Caco-2 (cell line): ENCODE data around the gene TCAP. TPM values are rescaled to one million over a fixed set of nuclear protein-coding genes. Genes with fewer than 3 reads are reported as not detected.

ENCODE experiments used
- BruUV-seq: library from RNA; stranded (reverse); fragments of 400-500 nt; replicated peaks from 2 replicates; lab custom pipeline; 2021; lab: Mats Ljungman, UMichigan
- CTCF ChIA-PET: fragments of 300-600 bp; sonication (Branson Sonifier 250); formaldehyde crosslinking; loops from one replicate; lab custom pipeline; 2022; ENCODE audit warnings: antibody characterized with exemption; lab: Charles Lee
- POLR2A ChIA-PET: fragments of 300-600 bp; sonication (Branson Sonifier 250); formaldehyde crosslinking; loops from one replicate; lab custom pipeline; 2022; ENCODE audit warnings: antibody characterized with exemption; lab: Charles Lee
- DNase-seq, 2 experiments: peaks; one replicate each; pipeline versions ENCODE4 v3.0.0 to v3.0.0-alpha.2; 2020 to 2022
- H3K27me3 ChIP-seq: replicated peaks from 2 replicates; pipeline ENCODE4 v1.6.0; 2011; ENCODE audit warnings: low read length; ENCODE audit not compliant: control insufficient read depth, insufficient read depth
- H3K36me3 ChIP-seq: 2 replicates; pipeline ENCODE4 v1.5.1; 2011; ENCODE audit warnings: low read length; ENCODE audit not compliant: control insufficient read depth, insufficient read depth
- H3K4me1 ChIP-seq: fragments of 250-450 bp; sonication (Bioruptor Pico); 2 replicates; pipeline ENCODE4 v1.5.1; 2020; ENCODE audit warnings: mild to moderate bottlenecking
- H3K4me3 ChIP-seq: 2 replicates; pipeline ENCODE4 v1.5.1; 2011; ENCODE audit warnings: low read depth, mild to moderate bottlenecking, control low read depth, low read length
- H3K9me3 ChIP-seq: fragments of 250-450 bp; sonication (Bioruptor Pico); 2 replicates; pipeline ENCODE4 v1.5.1; 2020; ENCODE audit warnings: mild to moderate bottlenecking, moderate library complexity
- H3K27ac Mint-ChIP-seq: one replicate; pipeline ENCODE4 v1.8.0; 2022; ENCODE audit warnings: mixed read lengths; ENCODE audit not compliant: unreplicated experiment
- H3K27me3 Mint-ChIP-seq: one replicate; pipeline ENCODE4 v1.8.0; 2022; ENCODE audit warnings: mixed read lengths; ENCODE audit not compliant: insufficient read depth, unreplicated experiment
- H3K36me3 Mint-ChIP-seq: one replicate; pipeline ENCODE4 v1.8.0; 2022; ENCODE audit warnings: mild to moderate bottlenecking, mixed read lengths; ENCODE audit not compliant: insufficient read depth, unreplicated experiment
- H3K4me1 Mint-ChIP-seq: one replicate; pipeline ENCODE4 v1.8.0; 2022; ENCODE audit warnings: low read depth, mixed read lengths; ENCODE audit not compliant: unreplicated experiment
- H3K4me3 Mint-ChIP-seq: one replicate; pipeline ENCODE4 v1.8.0; 2022; ENCODE audit warnings: mild to moderate bottlenecking, moderate library complexity, mixed read lengths; ENCODE audit not compliant: unreplicated experiment
- H3K9me3 Mint-ChIP-seq: one replicate; pipeline ENCODE4 v1.8.0; 2022; ENCODE audit warnings: mixed read lengths; ENCODE audit not compliant: unreplicated experiment
- CTCF ChIP-seq, 2 experiments: fragments of 200-600 bp in 1 of 2; IDR thresholded peaks; 1 replicate in 1 of 2; 2 replicates in 1 of 2; pipeline versions ENCODE4 v1.5.1 to v1.8.0; 2011 to 2022; ENCODE audit warnings: antibody characterized with exemption in 1 of 2, control low read depth in 1 of 2, inconsistent platforms in 1 of 2, low read depth in 1 of 2, low read length in 1 of 2, mild to moderate bottlenecking in 1 of 2, moderate library complexity in 1 of 2; ENCODE audit not compliant: insufficient read depth in 1 of 2, severe bottlenecking in 1 of 2, unreplicated experiment in 1 of 2
- intact Hi-C: fragments of 100-400 bp; cut with micrococcal nuclease; formaldehyde crosslinking; loops from one replicate; pipeline ENCODE4 v1.10.0; 2022; ENCODE audit not compliant: unreplicated experiment
- total RNA-seq: library from RNA; stranded (reverse); gene quantifications from 2 replicates; pipeline ENCODE4 v1.2.3, GENCODE V29; 2022

Gene TCAP
- total RNA-seq, 1 experiment from 2014 or later = 1.6 TPM

GRCh38 chr17:39687546-39688474 is 22.7 kb downstream of the TCAP start, which contains the start of gene PGAP3:
Gene PGAP3, minus strand, starts transcription at chr17:39688057. Its CDS starts 43 bp downstream, at chr17:39688014.
- peak within 1 kb of the TSS; percentile 73 for H3K27ac Mint-ChIP-seq
- H3K36me3 ChIP-seq = no peaks in the 10 kb centered on the region
- peak; percentile 95 to 96 for DNase-seq
- H3K4me3 ChIP-seq = peak within 1 kb of the TSS; percentile 74
- no peaks in the 10 kb centered on the region for H3K9me3 ChIP-seq
- intact Hi-C loops = loop anchor here (1.0 to 2.0 kb wide), 3 partner anchors 7 to 43 kb away; partner anchors contain the start of gene MIEN1
- TSS peak; percentile 93 for BruUV-seq
- H3K27me3 Mint-ChIP-seq = no peaks in the 10 kb centered on the region
- H3K9me3 Mint-ChIP-seq = no peaks in the 10 kb centered on the region
- H3K27me3 ChIP-seq = no peaks in the 10 kb centered on the region
- ChIA-PET CTCF (interaction anchor here (0.6 to 2.4 kb wide), 17 partner anchors 12 to 127 kb away, joined by 3 to 22 read pairs (median 4); partner anchors contain the start of genes ERBB2, MIEN1 and PNMT), POLR2A (interaction anchor here (0.7 to 3.0 kb wide), 6 partner anchors 12 to 240 kb away, joined by 3 to 32 read pairs (median 6); partner anchors contain the start of genes ERBB2, LRRC3C, MIEN1 and ORMDL3)
- H3K36me3 Mint-ChIP-seq = peaks cover 8% of the 10 kb centered on the region
- TF ChIP-seq CTCF (IDR thresholded peaks at IDR 0.05; ENCODE audit: insufficient read depth in 1 of 2, low read depth in 1 of 2, low read length in 1 of 2, severe bottlenecking in 1 of 2, unreplicated experiment in 1 of 2) = no peak
- H3K4me1 ChIP-seq = peaks cover 20% of the 10 kb centered on the region
- H3K4me3 Mint-ChIP-seq = peak within 1 kb of the TSS; percentile 80
- peaks cover 11% of the 10 kb centered on the region for H3K4me1 Mint-ChIP-seq

- Histone ChIP-seq H3K9me3 (no peaks in the 10 kb centered on the region), H3K27me3 (no peaks in the 10 kb centered on the region), H3K4me1 (peaks cover 20% of the 10 kb centered on the region), H3K36me3 (no peaks in the 10 kb centered on the region), H3K4me3 (peak overlapping the region; percentile 74)
- ChIA-PET POLR2A (interaction anchor here (0.7 to 3.0 kb wide), 5 partner anchors 11 to 239 kb away, joined by 3 to 32 read pairs (median 7); partner anchors contain the start of genes ERBB2, LRRC3C, MIEN1 and ORMDL3), CTCF (interaction anchor here (0.6 to 2.4 kb wide), 13 partner anchors 12 to 128 kb away, joined by 3 to 22 read pairs (median 4); partner anchors contain the start of genes ERBB2, MIEN1 and PNMT)
- Mint-ChIP-seq H3K36me3 (peaks cover 8% of the 10 kb centered on the region), H3K27me3 (no peaks in the 10 kb centered on the region), H3K4me3 (peak overlapping the region; percentile 80), H3K27ac (peak overlapping the region; percentile 73), H3K4me1 (peaks cover 11% of the 10 kb centered on the region), H3K9me3 (no peaks in the 10 kb centered on the region)
- DNase-seq = no peak
- TF ChIP-seq CTCF (IDR thresholded peaks at IDR 0.05; ENCODE audit: insufficient read depth in 1 of 2, low read depth in 1 of 2, low read length in 1 of 2, severe bottlenecking in 1 of 2, unreplicated experiment in 1 of 2) = no peak
- no TSS peak for BruUV-seq
- intact Hi-C loops = loop anchor here (1.0 to 2.0 kb wide), 2 partner anchors 11 to 42 kb away; partner anchors contain the start of gene MIEN1
Measured at GRCh38 chr17:39688475-39688835, 23.3 kb downstream of the TCAP start.

GRCh38 chr17:39688945-39689344 is 23.8 kb downstream of the TCAP start:
- Histone ChIP-seq H3K4me3 (peak overlapping the region; percentile 74), H3K36me3 (no peaks in the 10 kb centered on the region), H3K4me1 (peaks cover 20% of the 10 kb centered on the region), H3K27me3 (no peaks in the 10 kb centered on the region), H3K9me3 (no peaks in the 10 kb centered on the region)
- H3K4me3 Mint-ChIP-seq = peak overlapping the region; percentile 80
- peaks cover 8% of the 10 kb centered on the region for H3K36me3 Mint-ChIP-seq
- peak overlapping the region; percentile 73 for H3K27ac Mint-ChIP-seq
- H3K27me3 Mint-ChIP-seq = no peaks in the 10 kb centered on the region
- no peak for DNase-seq
- POLR2A ChIA-PET = interaction anchor here (3.0 kb wide), 1 partner anchor 11 kb away, joined by 32 read pairs; the partner anchor contains the start of gene ERBB2
- CTCF ChIA-PET = interaction anchor here (0.6 to 2.4 kb wide), 5 partner anchors 11 to 67 kb away, joined by 3 to 20 read pairs (median 13); partner anchors contain the start of gene ERBB2
- no peaks in the 10 kb centered on the region for H3K9me3 Mint-ChIP-seq
- no TSS peak for BruUV-seq
- TF ChIP-seq CTCF (IDR thresholded peaks at IDR 0.05; ENCODE audit: insufficient read depth in 1 of 2, low read depth in 1 of 2, low read length in 1 of 2, severe bottlenecking in 1 of 2, unreplicated experiment in 1 of 2) = peak in 1 of 2 experiments; percentile 2
- intact Hi-C loops = loop anchor here (1.0 to 2.0 kb wide), 2 partner anchors 10 to 42 kb away; partner anchors contain the start of gene MIEN1
- H3K4me1 Mint-ChIP-seq = peaks cover 11% of the 10 kb centered on the region
